Neural progenitor cell (in vitro differentiated cells): ENCODE results near the gene VPS4B.

Experiments
- CTCF ChIP-seq: fragments of 200-600 bp; sonication (generic); IDR thresholded peaks from 2 replicates; pipeline ENCODE4 v1.5.1; 2017; ENCODE audit warnings: antibody characterized with exemption, mild to moderate bottlenecking
- EZH2 ChIP-seq: fragments of 200-600 bp; sonication (generic); IDR thresholded peaks from 2 replicates; pipeline ENCODE4 v1.6.1; 2017; ENCODE audit warnings: antibody characterized with exemption, mild to moderate bottlenecking, moderate library complexity
- EZH2phosphoT487 ChIP-seq: fragments of 200-600 bp; sonication (generic); IDR thresholded peaks from 2 replicates; pipeline ENCODE4 v1.6.1; 2017; ENCODE audit warnings: antibody characterized with exemption

- TF ChIP-seq EZH2 (no peak), CTCF (no peak), EZH2phosphoT487 (no peak)
These were observed 42.8 kb upstream of the VPS4B start for GRCh38 chr18:63465059-63465458.
